HG02981 (cell line): ENCODE data around the gene LILRB4.
"Not testable (repeated sequence)": the region's sequence is repeated elsewhere in the genome, so short reads cannot be mapped to it uniquely, and the experiment has no call there.

Source experiments
- ATAC-seq: cut with Tn5 transposase; IDR thresholded peaks from one replicate; pipeline ENCODE4 v1.9.1; 2021; ENCODE audit warnings: mild to moderate bottlenecking, moderate library complexity; ENCODE audit not compliant: unreplicated experiment

LILRB4 gene

DNA sequence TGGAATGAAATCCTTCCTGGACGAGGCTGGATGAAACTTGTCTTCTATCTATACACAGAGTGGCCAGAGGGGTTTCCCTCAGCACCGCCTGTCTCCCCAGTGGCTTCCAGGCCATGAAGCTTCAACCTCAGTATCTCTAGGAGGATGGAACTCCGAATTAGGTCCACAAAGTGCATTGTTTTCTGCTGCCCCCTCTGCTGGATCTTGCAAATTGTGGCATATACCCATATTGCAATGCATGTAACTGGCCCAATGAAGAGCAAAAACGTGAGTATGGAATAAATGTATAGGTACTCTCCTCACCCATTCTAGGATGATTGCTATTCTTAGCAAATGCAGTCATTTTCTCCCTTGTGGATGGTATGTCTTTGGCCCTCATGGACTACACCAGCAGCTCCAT is 14.7 kb upstream of the LILRB4 start:
- ATAC-seq = no peak

DNA sequence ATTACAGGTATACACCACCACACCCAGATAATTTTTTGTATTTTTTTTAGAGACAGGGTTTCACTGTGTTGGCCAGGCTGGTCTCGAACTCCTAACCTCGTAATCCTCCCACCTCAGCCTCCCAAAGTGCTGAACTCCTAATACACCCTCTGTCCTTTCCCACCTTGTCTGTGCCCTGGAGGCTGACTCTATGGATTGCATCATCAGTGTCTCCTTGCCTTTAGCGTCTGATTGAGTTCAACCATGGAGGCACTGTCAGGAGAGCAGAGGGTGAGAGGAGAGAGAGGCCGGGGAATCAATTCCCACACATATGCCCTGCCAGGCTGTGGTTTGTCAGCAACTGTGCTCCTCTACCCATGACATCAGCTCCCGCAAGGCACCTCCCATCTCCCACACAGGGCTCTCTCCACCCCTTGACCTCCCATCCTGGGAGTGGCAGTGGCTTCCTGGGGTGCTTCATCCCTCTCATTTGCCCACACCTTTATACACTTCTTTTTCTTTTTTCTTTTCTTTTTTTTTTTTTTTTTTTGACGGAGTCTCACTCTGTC is 12.6 kb upstream of the LILRB4 start:
- ATAC-seq = no peak

DNA sequence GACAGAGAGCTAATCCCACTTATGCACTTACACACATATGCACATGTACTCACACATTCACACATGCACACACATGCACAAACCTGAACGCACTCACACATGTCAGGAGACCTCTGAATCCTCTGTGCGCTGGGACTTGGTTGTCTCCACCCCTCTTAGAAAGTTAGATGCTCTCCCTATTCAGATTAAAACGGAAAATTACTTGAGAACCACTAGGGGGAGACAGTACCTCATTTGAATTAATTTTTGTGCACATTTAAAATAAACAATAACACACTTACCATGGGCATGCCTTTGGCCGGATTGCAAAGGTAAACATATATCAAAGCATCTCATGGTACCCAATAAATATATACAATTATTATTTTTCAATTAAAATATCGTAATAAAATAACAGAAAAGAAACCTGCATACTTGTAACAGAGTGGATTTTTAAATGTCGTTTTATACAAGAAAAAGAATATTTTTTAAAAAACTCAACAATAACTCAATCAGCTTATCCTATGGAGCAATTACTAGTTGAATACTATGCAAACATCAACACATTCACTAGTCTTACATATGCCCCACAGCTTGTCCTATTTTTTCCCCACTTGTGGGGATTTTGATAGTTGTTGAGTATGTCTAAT is 9.5 kb upstream of the LILRB4 start:
- ATAC-seq = no peak

DNA sequence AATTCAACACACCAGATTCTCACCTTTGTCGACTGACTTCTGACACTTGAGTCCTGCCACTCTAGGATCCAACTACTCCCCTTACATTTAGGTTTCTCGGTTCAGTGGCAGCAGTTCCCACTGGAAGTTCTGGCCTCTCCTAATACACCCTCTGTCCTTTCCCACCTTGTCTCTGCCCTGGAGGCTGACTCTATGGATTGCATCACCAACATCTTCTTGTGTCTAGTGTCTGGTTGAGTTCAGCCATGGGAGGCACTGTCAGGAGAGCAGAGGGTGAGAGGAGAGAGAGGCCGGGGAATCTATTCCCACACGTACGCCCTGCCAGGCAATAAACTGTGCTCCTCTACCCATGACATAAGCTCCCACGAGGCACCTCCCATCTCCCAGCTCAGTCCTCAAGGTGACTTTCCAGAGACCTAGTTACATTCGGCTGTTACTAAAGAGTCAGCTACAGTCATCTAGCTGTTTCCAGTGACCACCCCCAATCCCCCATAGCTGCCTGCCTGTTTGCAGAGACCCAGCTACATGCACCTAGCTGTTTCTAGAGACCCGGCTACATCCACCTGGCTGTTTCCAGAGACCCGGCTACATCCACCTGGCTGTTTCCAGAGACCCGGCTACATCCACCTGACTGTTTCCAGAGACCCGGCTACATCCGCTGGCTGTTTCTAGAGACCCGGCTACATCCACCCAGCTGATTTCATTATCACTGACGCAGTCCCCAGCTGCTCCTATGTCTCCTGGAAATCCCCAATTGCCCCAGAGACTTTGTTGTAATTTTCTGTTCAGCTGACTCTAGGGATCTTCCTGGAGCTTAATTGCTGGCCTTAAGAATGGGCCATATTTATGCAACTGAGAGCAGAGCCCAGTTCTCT is 8.1 kb upstream of the LILRB4 start:
- ATAC-seq = no peak

DNA sequence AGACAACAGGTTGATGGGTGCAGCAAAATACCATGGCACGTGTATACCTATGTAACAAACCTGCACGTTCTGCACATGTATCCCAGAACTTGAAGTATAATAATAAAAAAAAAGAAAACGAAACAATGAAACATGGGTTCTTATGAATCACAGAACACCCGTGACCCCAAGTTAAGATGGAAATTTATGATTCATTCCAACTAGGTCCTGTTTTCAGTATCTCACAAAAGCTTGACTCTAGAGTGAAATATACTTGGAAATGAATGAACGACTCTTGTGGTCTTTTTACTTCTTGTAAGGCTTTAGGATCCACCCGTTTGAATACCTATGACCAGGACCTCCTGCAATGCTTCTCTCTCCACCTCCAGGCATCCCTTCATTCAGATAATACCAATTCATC is 3.5 kb upstream of the LILRB4 start:
- no peak for ATAC-seq

DNA sequence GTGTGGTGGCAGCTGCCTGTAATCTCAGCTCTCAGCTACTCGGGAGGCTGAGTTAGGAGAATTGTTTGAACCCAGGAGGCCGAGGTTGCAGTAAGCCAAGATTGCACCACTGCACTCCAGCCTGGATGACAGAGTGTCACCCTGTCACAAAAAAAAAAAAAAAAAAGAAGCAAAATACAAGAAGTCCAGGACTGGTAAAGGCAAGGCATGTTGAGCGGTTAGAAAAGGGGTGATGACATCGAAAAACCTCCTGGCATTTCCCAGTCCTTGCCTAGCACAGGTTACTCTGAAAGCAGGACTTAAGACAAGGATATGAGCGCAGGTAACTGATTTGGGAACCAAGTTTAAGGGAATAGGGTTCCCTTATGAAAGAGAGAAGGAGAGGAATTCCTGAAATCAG is 2.5 kb upstream of the LILRB4 start:
- ATAC-seq = no peak

DNA sequence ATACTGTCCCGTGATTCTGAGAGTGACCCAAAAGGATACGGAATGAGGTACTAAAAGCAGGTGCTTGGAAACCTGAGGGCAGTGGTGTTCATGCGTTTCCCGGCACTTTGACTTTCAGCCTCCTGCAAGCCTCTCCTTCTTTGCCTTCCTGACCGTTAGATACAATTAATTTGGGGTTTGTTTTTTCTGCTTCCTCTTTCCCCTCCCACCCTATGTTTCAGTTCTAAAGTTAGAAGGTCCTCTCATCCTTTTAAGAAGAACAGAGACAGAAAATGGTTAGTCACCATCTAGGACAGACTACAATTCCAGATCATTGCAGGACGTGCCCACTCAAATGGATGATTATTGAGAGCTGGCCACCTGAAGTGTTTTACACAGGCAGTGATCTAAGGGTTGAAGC is 1.8 kb upstream of the LILRB4 start:
- no peak for ATAC-seq

DNA sequence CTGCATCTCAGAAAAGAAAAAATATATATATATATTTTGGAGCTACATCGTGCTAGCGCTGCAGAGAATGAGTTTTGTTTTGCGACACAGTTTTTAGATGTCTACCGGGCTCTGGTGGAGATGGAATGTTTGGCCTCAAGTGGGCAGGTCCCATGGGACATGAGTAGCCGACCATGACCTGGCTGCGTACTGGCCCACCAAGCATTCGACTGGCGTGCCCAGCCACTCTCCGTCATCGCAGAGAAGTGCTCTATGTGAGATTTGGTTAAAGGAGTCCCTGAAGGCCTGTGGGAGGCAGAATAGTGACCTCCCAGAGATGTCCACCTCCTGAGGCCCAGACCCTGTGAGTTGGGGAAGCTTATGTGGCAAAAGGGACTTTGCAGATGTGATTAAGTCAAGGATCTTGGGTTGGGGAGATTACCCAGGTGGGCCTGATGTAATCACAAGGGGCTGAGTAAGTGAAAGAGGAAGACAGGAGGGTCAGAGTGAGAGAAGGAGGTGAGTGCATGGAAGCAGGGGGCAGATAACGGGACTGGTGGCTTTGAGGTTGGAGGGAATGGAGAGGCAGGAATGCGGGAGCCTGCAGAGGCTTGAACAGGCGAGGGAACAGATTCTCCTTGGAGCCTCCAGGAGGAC is 821 bp upstream of the LILRB4 start:
- no peak for ATAC-seq

DNA sequence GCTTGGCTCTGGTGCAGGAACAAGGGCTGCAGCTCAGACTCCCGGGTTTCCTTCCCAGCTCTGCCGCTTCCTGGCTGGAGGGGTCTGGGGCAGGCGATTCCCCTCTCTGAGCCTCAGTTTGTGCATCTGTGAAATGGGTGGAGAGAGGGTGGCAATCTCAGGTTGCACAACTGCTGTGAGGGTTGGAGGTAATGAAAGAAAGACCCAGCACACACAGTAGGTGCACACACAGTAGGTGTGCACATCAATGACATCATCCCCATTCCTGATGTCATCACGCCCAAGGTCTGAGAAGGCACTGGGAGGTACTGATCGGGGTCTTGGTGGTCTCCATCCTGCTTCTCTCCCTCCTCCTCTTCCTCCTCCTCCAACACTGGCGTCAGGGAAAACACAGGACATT is 2.7 kb downstream of the LILRB4 start:
- ATAC-seq = no peak

DNA sequence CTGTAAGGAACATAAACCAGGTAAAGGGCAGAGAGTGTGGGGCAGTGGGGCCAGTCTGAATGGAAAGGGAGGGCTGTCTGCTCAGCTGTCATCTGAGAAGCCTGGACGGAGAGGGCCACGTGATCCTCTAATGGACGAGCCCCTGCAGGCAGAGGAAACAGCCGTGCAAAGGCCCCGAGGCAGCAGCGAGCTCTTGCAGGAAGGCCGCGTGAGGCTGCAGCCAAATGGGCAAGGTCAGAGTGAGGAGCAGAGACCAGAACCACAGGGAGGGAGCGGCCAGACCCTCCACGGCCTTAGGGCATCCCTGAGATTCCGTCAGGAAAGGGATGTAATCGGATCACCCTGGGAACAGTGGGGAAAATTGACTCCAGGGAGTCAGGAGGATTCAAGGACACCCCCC is 4.4 kb downstream of the LILRB4 start:
- ATAC-seq = no peak

DNA sequence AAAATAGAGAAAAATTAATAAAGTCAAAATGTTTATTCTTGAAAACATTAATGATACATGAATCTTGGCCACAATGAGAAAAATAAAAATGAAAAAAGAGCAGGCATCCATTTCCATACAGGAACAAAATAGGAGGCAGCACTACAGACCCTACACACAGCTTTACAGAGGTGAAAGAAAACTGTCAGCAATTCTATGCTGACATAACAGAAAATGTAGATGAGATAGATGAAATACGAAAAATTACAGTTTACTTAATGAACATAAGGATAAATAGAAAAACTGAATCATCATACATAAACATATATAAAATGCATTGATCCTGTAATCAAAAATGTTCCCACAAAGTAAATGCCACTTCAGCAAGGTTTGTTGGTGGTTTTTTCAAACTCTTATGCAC is 5.6 kb downstream of the LILRB4 start:
- no peak for ATAC-seq

DNA sequence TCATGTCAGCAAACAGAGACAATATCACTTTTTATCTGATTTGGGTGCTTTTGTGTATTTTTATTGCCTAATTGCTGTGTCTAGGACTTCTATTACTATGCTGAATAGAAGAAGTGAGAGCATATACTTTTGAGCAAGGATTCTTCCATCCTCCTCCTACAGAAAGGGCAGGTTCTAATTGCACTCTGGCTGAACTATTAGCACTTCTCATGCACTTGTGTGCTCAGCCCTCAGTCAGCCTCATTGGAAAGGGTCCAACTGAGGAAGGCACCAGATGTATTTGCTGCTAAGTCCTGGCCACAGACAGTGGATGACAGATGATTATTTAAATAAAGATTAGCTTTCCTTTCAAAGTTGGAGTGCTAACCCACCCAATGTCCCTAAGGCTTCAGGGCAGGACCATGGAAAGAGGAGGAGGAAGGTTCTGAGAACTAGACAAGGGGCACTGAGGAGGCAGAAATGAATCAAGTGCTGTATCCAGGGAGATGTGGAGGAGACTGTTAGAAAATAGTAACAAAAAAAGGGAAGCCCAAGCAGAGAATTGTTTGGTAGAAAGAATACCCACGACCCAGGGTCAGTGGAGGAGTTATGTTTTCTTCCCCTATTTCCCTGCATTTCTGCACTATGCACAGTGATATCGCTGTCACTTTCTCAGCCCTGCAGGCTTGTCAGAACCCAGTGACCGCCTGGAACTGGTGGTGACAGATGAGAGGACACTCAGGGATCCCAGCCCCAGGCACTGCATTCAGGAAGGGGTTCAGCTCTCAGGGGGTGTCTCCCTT is 8.0 kb downstream of the LILRB4 start:
- no peak for ATAC-seq

DNA sequence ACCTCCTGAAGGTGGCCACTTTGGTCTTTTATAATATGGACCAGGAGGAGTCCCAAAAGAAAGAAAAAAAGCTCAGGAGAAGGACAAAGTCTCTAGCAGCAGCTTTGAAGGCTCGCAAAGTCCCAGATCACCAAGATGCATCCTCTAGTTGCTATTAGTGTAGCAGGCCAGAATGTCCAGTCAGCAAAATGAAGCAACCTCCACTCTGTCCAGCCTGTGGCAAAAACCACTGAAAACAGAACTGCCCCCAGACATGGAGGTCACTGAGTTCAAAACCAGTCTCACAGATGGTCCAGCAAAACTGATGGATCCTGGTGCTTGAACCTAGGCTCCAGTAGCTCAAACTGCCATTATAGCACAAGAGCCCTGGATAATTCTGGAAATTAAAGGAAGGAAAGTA is 10.4 kb downstream of the LILRB4 start:
- no peak for ATAC-seq

DNA sequence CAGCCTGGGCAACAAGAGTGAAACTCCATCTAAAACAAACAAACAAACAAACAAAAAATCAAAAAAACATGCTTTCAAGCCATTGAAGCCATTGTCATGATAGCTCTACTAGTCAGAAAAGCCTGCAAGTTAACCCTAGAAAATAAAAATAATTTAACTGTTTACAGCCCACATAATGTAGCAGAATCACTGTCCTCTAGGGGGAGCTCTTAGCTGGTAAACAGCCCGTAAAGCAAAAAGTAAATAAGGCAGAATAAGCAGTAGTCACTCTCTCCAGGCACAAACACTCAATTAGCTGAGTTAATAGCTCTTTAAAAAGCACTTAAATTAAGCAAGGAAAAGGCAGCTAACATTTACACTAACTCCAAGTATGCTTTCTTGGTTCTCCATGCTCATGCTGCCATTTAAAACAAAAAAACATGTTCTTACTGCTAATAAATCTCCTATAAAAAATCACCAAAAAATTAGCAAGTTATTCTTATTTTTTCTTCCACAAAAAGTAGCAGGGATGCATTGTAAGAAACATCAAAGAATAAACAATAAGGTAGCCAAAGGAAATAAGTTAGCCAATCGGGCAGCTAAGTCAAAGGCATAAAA is 11.3 kb downstream of the LILRB4 start:
- no peak for ATAC-seq

DNA sequence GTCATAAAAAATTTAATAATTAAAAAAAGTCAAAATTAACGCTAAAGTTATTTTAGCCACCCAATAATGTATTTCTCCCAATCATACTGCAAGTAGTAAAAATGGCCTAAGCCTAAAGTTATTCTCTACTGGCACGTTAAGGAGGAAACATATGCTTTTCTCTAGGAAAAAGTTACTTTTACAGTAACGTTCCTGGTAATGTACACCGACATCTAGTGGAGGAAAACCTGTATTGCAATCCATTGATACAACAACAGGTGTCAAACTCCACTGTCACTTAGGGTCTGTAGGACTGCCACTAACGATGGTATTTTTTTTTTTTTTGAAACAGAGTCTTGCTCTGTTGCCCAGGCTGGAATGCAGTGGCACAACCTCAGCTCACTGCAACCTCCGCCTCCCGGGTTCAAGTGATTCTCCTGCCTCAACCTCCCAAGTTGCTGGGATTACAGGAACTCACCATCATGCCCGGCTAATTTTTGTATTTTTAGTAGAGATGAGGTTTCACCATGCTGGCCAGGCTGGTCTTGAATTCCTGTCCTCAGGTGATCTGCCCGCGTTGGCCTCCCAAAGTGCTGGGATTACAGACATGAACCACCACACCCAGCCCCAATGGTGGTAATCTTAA is 13.5 kb downstream of the LILRB4 start:
- not testable (repeated sequence) for ATAC-seq

DNA sequence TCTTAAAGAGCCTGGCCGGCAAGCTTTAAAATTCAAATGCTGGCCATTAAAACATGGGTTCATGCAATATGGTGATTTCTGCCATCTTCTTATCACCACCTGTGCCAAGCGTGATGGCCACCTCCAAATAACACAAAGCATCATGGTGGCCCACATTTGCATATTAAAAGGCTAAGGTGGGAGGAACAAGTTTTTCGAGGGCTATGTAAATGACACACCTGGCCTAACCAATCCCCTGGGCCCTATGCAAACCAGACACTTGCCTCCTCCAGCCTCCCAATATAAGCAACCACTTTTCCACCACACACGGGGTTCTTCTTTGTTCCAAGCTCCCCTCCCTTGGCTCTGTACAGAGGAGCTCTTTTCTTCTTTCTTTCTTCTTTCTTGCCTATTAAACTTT is 14.4 kb downstream of the LILRB4 start:
- no peak for ATAC-seq

DNA sequence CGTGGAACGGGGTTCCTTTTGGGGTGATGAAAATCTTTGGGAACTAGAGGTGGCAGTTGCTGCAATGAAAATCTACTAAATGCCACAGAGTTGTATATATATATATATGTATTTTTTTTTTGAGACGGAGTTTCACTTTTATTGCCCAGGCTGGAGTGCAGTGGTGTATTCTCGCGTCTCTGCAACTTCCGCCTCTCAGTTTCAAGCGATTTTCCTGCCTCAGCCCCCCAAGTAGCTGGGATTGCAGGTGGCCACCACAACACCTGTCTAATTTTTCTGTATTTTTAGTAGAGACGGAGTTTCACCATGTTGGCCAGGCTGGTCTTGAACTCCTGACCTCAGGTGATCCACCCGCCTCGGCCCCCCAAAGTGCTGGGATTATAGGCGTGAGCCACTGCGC is 18.8 kb downstream of the LILRB4 start:
- ATAC-seq = not testable (repeated sequence)

DNA sequence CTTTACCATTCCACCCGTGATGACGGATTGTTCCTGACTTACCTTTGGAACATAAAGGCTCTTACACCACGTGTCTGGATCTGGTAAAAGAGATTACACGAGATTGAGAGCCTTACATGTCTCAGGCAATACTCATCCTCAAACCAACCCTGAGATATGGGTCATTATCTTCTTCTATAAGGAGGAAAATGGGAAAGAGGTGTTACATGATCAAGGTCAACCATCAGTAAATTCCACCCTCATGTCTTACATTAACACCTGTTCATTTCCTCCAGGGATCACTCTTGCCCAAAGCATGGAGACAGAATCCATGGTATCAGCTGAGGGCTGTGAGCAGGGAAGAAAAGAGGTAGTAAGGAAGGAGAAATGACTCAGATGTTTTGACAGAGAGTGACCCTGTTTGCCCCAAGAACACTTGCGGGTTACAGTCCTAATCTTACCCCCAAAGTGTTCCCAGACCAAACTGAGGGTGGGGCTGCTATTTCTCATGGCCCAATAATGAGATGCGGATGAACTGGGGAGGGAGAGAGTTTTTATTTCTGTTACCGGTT is 19.6 kb downstream of the LILRB4 start:
- no peak for ATAC-seq

DNA sequence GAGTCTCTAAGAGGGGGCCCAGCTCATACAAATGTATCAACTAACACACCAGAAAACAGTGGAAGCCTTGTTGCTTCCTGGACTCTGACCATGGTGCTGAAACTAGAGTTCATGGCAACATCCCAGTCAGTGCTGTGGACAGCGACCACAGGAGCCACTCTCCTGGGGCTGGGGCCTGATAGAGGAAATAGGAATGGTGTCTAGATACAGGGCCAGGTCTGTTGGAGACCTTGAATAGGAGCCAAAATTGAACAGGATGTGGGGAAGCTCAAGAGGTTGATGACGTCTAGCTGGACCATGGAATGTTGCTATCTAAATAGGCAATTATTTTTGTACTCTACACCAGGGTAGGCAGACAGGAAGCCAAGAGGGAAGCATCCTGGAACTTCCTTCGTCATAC is 21.7 kb downstream of the LILRB4 start:
- no peak for ATAC-seq
